HG03280 (cell line): ENCODE results near the gene TIAM2.
A peak's percentile ranks its signal among the peaks of the same experiment; 100 is the strongest.
"Not testable (repeated sequence)": the region's sequence is repeated elsewhere in the genome, so short reads cannot be mapped to it uniquely, and the experiment has no call there.

Experiments
- ATAC-seq: cut with Tn5 transposase; IDR thresholded peaks from one replicate; pipeline ENCODE4 v1.9.1; 2021; ENCODE audit warnings: mild to moderate bottlenecking, moderate library complexity; ENCODE audit not compliant: unreplicated experiment

The TIAM2 gene

DNA sequence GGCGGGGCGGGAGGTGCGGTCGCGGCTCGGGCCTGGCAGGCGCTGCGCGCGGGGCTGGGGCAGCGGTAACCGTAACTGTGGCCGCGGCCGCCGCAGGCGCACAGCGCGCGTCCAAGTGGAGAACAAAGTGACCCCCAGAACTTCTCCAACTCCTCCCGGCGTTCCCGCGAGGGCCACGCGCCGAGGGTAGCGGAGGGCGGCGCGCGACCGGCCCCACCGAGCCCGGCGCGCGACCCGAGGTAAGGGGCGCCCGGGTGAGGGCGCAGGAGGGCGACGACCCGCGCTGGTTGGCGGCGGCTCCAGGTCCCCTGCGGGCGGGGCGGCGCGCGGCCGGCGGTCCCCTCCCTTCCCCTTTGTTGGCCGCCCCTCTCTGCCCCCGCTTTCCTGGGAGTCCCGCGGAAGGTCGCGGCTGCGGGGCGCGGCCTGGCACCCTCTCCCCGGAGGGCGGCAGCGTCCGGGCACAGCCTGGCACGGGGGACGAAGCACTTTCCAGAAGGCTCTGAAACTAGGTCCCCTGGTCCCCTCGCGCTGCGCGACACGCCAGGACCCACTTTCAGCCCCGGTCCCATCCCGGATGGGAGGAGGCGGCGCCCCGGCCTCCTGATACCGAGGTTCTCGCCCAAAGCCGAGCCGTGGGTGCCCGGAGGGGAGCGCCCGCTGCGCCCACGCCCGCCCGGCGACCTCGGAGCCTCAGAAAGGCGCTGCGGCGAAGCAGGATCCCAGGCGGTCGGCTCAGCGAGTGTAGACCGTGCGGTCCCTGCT lies at the start of gene TIAM2:
TIAM2 (plus strand) TSS at position 62 of the 762 bp plus-strand sequence. CDS start 133,909 bp downstream, outside the sequence.
- no peak for ATAC-seq

DNA sequence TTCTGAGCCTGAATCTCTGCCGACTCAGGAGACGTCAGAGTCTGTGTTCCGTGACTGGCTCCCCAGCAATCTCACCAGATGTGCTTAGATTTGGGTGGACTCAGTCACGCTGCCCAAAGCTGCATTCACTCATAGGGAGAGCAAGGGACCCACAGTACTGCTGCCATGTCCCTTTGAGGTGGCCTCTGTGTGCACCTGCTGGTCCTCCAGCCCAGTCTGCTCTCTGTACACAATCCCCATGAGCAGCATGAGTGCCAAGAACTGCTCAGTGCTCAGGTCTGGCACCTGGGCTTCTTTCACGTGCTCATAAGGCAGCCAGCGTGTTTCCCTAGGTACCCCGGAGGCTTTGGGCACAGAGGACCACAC lies 44.2 kb upstream of the TIAM2 start:
- no peak for ATAC-seq

DNA sequence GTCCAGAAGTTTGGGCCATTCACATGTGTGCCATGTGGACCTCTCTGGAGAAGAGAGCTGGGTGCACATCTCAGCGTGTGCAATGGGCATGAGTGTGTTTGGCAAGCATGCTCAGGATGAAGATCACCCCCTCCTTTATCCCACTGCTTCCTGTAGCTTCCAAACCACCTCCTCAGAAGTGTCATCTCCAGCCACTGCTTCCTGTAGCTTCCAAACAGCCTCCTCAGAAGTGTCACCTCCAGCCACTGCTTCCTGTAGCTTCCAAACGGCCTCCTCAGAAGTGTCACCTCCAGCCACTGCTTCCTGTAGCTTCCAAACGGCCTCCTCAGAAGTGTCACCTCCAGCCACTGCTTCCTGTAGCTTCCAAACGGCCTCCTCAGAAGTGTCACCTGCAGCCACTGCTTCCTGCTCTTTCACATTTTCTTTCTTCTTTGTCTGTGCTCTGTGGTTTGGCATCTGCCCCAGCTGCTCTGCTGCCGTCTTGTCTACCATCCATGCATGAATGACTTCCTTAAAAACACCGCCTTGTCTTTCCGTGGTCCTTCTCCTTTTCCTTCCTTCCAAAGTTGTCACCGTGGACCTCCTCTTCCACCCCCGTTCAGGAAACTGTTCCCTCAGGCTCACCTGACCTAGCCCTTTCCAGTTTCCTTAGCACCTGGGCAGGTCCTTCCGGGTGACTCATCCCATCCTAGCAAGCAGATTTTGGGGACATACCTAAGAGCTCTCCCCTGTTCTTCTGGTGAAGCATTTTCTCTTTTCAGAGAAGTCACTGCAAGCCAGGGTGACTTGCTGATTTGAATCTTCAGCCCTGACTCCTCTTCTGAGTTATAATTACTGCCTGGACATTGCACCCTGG lies 43.5 kb upstream of the TIAM2 start:
- ATAC-seq, result peak; percentile 66

DNA sequence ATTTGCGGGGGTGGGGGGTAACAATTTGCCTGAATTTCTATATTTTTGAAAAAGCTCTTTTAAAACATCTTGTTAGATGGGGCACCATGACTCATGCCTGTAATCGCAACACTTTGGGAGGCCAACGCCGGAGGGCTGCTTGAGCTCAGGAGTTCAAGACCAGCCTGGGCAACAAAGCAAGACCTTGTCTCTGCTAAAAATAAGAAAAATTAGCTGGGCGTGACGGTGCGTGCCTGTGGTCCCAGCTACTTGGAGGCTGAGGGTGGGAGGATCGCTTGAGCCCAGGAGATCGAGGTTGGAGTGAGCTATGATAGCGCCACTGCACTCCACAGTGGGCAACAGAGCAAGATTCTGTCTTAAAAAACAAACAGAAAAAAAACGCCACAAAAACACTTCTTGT lies 41.5 kb upstream of the TIAM2 start:
- ATAC-seq, result no peak

DNA sequence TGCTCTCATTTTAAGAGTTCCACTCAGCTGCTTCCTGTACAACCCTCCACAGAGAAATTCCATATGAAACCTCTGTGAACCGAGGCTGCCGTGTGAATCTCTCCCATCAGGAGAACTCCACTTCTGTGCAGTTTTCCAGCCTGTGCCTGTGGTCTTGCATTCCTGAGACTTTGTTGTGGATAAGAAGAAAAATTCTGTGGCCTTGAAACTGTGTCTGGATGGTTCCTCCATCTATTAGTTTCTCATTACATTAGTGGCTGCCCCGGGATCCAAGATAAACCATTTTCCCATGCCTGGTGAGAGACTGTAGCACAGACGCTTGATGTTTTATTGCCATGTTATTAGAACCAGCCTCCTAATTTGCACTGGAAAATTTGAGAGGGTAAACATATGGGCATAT lies 40.8 kb upstream of the TIAM2 start:
- no peak for ATAC-seq

DNA sequence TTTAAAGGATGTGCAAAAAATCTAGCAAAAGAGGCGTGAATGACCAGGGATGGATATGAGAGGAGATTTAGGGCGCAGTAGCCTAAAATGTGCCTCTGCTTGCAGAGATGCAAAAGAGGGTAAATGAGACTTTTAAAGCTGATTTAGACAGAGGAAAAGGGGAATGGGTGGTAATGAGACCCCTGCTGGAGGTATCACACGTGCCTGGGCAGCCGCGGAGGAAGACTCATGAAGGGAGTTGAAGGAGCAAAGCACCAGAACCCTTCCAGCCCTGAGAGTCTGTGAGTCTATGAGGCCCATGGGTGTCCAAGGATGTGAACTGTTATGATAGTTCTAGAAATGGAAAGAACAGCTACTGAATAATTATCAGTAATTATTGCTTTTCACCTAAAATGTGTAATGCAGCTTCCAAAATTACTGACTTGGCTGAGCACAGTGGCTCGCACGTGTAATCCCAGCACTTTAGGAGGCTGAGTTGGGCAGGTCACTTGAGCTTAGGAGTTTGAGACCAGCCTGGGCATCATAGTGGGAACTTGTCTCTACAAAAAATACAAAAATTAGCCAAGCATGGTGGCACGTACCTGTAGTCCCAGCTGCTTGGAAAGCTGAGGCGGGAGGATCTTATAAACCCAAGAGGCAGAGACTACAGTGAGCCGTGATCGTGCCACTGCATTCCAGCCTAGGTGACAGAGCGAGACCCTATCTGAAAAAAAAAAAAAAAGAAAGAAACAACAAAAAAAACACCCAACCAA lies 38.2 kb upstream of the TIAM2 start:
- no peak for ATAC-seq

DNA sequence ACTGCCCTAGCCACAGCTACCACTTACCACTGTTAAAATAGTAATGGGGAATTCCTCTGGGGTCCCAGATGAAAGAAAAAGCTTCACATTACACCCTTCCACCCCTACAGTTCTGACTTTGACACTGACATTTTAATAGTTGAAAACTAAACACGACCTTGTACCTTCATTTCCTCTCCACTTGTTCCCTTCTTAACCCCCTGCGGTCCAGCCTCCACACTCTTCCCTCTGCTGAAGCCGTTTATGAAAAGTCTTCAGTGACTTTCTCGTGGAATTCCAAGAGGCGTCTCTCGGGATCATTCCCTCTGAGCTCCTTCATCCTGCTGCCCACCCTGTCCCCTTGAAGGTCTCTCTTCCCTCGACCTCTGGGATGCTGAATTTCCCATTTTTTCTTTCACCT lies 36.6 kb upstream of the TIAM2 start:
- no peak for ATAC-seq

DNA sequence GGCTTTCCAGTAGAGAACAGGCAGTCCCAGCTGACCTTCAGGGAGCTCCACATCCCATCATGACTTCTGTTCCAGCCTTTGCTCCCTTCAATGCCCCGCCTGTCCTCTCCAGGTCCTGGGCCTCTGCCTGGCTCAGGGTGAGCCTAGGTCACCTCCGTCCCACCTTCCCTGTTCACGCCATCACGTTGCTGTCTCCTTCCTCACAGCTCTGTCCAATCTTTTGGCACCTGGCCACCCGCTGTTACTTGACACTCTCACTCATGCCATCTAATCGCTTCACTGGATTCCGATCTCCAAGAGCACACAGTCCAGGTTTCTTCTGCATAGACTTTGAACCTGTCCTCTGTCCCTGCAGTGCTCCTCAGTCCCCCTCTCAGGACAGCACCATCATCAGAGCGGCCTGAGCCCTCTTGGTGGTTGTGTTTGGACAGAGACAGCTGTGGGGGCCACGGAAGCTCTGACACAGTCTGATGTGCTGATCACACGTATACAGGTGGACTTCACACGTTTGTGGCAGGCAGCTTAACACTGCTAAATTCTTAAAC lies 34.7 kb upstream of the TIAM2 start:
- ATAC-seq, result no peak

DNA sequence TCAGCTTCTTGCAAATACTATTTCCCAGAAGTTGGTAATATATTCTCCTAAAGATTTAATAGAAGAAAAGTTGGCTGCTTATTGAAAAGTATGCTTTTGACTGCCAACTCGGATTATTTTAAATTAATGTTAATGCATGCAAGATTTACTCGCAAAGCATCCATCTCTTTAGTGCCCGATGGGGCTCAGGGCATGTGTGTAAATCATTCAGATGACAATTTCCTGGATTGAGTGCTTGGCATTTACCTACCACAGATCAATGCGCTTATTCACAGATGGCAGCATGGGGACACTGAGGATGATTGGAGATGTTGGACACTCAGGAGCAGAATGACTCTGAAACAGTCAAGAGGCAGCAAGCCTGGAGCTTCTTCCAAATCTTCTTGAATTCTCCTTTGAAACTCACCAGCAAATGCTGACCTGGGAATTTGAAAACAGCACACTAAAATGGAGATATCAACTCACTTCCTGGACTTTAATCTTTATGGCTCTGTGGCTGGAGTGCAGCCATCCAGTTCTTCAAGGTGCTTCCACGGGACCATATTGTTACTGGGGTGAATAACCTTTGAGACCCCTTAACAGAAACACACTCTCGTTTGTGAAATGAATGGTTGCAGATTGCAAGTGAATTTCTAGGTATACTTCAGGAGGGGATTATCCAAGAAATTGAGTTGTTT lies 34.1 kb upstream of the TIAM2 start:
- no peak for ATAC-seq

DNA sequence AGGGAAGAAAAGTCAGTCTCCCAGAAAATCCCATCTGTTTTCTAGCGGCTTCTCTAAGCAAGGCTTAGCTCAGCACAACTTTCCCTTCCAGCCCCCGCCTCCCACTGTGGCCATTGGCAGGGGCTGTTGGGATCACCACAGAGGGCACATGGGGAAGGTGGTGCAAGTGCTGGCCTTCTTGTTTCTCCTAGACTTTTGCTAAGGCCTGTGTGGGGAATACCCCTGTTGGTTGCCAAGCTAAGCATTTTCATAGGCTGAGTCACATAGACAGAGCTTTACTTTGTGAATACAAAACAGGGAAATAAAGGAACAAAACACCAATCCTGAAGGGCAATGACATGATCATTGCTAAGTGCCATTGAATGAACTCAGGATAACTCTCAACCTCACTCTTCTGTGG lies 32.4 kb upstream of the TIAM2 start:
- no peak for ATAC-seq

DNA sequence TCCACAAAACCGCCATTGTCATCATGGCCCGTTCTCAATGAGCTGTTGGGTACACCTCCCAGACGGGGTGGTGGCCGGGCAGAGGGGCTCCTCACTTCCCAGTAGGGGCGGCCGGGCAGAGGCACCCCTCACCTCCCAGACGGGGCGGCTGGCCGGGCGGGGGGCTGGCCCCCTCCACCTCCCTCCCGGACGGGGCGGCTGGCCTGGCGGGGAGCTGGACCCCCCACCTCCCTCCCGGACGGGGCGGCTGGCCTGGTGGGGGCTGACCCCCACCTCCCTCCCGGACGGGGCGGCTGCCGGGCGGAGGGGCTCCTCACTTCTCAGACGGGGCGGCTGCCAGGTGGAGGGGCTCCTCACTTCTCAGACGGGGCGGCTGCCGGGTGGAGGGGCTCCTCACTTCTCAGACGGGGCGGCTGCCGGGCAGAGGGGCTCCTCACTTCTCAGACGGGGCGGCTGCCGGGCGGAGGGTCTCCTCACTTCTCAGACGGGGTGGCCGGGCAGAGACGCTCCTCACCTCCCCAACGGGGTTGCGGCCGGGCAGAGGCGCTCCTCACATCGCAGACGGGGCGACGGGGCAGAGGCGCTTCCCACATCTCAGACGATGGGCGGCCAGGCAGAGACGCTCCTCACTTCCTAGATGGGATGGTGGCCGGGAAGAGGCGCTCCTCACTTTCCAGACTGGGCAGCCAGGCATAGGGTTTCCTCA lies 28.9 kb upstream of the TIAM2 start:
- not testable (repeated sequence) for ATAC-seq

DNA sequence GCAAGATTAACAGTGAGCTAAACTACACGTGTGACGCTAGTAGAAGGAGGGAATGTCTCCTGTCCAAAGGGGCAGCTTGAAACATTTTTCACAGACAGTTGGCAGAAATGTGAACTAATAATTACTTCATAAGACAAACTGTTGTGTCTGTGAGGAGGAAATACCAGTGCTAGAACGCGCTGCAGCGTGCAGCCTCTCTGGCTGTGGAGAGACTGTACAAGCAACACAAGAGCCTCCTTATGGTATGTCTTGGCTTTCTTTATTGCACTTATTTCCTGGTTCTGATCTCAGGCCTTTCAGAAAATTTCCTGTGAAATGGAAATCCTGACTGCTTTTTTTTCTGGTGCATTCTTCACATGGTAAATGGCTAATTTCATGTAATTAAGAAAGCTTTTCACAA lies 25.3 kb upstream of the TIAM2 start:
- ATAC-seq, result no peak

DNA sequence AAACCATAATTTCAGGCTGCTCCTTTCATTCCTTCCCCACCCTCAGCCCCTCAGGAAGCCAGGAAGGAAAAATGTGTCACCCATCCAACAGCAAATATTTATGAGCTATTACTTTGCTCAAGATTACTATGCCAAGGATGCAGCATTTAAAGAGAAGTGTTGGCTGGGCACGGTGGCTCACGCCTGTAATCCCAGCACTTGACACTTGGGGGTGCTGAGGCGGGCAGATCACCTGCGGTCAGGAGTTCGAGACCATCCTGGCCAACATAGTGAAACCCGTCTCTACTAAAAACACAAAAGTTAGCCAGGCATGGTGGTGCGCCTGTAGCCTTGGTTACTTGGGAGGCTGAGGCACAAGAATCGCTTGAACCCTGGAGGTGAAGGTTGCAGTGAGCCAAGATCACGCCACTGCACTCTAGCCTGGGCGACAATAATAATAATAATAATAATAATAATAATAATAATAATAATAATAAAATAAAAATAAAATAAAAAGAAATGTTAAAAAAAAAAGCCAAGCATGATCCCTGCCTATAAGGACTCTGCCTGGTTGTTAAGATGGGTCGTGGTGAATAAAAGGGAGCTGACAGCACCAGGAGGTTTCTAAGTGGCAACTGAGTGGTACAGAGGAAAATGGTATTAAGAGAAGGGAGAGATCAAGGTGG lies 20.5 kb upstream of the TIAM2 start:
- no peak for ATAC-seq

DNA sequence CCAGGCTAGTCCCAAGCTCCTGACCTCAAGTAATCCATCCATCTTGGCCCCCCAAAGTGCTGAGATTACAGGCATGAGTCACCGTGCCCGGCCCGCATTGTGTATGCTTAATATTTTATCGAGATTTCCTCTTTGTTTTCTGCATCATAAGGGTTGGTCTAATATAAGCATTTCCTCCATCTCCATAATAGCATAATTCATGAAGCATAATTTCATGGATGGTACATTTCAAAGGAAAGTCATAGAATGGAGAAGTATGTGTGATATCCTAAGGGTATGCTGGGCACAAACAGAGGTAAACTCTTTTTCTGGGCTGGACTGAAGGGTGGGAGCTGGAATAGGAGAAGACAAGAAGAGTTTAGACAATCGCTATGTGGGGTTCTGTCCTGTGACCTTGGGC lies 17.5 kb upstream of the TIAM2 start:
- ATAC-seq, result no peak

DNA sequence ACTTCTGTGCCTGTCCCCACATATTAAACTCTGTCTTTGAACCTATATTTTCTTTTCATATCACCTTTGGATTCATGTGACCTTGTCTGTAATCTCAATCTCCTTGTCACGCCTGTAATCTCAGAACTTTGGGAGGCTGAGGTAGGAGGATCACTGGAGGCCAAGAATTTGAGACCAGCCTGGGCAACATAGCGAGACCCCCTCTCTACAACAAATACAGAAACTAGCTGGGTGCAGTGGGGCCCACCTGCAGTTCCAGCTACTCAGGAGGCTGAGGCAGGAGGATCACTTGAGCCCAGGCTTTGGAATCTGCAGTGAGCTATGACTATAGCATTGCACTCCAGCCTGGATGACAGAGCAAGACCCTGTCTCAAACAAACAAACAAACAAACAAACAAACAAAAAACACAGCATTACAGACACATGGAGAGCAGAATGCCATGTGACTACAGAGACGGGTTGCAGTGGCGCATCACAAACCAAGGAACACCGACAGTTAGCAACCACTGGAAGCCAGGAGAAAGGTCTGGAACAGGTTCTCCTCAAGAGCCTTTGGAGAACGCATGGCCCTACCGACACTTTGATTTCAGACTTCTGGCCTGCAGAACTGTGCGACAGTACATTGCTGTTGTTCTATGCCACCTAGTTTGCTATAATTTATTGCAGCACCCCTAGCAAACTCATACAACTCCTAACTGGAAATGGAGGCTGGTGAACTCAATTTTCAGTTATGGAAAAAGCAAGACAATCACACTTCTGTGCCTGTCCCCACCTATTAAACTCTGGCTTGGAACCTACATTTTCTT lies 14.6 kb upstream of the TIAM2 start:
- no peak for ATAC-seq

DNA sequence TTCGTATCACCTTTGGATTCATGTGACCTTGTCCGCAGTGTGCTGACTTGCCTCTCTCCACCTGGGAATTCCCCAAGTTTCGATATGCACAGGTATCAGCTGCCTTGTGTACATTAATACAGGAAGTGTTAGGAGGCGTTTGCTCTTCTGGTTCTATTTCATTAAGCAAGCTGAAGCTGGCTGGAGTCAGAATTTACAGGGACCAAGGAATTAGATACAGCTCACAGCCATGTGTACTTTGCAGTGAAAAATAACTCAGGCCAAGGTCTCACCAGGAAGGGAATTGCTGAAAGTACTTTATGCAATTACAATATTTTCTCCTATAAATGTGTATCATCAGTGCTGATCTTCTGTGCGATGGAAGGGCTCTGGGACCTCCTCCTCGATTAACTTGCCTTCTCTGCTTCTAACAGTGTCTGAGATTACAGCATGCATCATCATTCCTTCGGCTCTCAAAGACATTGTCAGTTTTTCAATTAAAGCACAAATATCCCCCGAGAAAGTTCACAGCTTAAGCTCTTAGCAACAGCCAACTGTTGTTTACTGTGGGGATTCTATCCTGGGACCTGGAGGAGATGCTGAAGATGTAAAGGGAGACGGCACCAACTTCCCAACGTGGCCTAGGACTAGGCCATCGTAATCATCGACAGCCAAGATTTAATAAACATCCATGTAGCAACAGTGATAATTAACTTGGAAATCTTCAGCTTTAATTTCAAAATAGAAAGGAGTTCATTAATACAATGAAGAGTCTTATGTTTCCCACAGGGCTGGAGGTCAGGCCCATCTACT lies 13.8 kb upstream of the TIAM2 start:
- ATAC-seq, result peak; percentile 65

DNA sequence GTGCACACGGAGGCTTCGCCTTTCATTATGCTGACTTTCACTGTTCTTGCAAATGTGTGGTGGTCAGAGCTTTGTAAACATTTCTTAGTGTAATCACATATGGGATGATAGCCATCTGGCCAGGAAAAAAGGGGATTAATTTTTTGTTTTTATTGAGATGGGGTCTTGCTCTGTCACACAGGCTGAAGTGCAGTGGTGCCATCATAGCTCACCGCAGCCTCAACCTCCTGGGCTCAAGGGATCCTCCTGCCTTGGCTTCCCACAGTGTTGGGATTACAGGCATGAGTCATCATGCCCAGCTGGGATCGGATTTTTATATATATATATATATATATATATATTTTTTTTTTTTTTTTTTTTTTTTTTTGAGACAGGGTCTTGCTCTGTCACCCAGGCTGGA lies 11.0 kb upstream of the TIAM2 start:
- no peak for ATAC-seq

DNA sequence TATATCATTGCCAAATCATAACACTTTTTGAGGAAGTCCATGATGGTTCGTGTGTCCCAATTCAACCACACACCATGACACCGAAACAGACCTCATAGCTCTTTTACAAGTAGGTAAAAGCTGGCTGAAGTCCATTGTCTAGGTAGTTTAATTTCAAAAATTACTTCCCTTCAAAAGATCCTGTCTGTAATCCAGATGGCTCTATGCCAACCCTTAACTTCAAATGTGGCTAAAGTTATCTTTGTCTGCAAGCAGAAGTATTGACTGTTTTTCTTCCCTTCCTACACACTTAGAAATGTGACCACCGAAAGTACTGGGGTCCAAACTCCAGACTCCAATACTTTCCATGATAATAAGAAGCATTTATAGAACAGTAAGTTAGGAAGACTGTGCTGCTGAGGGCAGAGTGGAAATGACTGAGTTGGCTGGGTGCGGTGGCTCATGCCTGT lies 8.3 kb upstream of the TIAM2 start:
- no peak for ATAC-seq
